GM23338 (cell line): ENCODE measurements around the gene OR6C65. TPM values are rescaled to one million over a fixed set of nuclear protein-coding genes. Genes with fewer than 3 reads are reported as not detected.

Source experiments
- ATAC-seq: fragments of 200-7000 bp; cut with Tn5 transposase; 3 replicates; pipeline ENCODE4 v1.9.1; 2020
- DNase-seq: peaks from one replicate; pipeline ENCODE4 v3.0.0-alpha.2; 2015; ENCODE audit warnings: low spot score
- H2AFZ ChIP-seq: fragments of 200-600 bp; sonication (generic); 2 replicates; pipeline ENCODE4 v1.8.0; 2016; ENCODE audit warnings: antibody characterized with exemption, mild to moderate bottlenecking, moderate library complexity
- H3F3A ChIP-seq: fragments of 200-600 bp; sonication (generic); replicated peaks from 2 replicates; pipeline ENCODE4 v1.8.0; 2017; ENCODE audit warnings: antibody characterized with exemption, mixed run types, low read depth
- H3K27ac ChIP-seq: fragments of 200-600 bp; sonication (generic); 2 replicates; pipeline ENCODE4 v1.6.1; 2016; ENCODE audit warnings: low read depth
- H3K27me3 ChIP-seq: fragments of 200-600 bp; sonication (generic); 2 replicates; pipeline ENCODE4 v1.8.0; 2016; ENCODE audit warnings: mild to moderate bottlenecking, mixed run types, moderate library complexity; ENCODE audit not compliant: insufficient read depth
- H3K36me3 ChIP-seq: fragments of 200-600 bp; sonication (generic); 2 replicates; pipeline ENCODE4 v1.8.0; 2016; ENCODE audit warnings: mild to moderate bottlenecking; ENCODE audit not compliant: insufficient read depth
- H3K4me1 ChIP-seq: fragments of 200-600 bp; sonication (generic); 2 replicates; pipeline ENCODE4 v1.8.0; 2016; ENCODE audit warnings: mild to moderate bottlenecking, moderate library complexity; ENCODE audit not compliant: insufficient read depth
- H3K4me2 ChIP-seq: fragments of 200-600 bp; sonication (generic); 2 replicates; pipeline ENCODE4 v1.7.1; 2017; ENCODE audit warnings: mixed run types
- H3K4me3 ChIP-seq: fragments of 200-600 bp; sonication (generic); 2 replicates; pipeline ENCODE4 v1.6.1; 2016; ENCODE audit warnings: mixed run types
- H3K79me2 ChIP-seq: fragments of 200-600 bp; sonication (generic); replicated peaks from 2 replicates; pipeline ENCODE4 v1.8.0; 2017; ENCODE audit warnings: mild to moderate bottlenecking; ENCODE audit not compliant: insufficient read depth
- H3K9me2 ChIP-seq: fragments of 200-600 bp; sonication (generic); 2 replicates; pipeline ENCODE4 v1.8.0; 2017; ENCODE audit not compliant: insufficient read depth
- H4K20me1 ChIP-seq: fragments of 200-600 bp; sonication (generic); replicated peaks from 2 replicates; pipeline ENCODE4 v1.8.0; 2017; ENCODE audit warnings: mild to moderate bottlenecking; ENCODE audit not compliant: insufficient read depth
- H3K27ac Mint-ChIP-seq: 2 replicates; pipeline ENCODE4 v1.8.0; 2020; ENCODE audit warnings: inconsistent platforms, mild to moderate bottlenecking, moderate library complexity, mixed read lengths
- H3K27me3 Mint-ChIP-seq: 3 replicates; pipeline ENCODE4 v1.8.0; 2022; ENCODE audit warnings: low read depth, mild to moderate bottlenecking, moderate library complexity, mixed read lengths, inconsistent platforms; ENCODE audit not compliant: insufficient read depth, poor library complexity
- H3K36me3 Mint-ChIP-seq: 3 replicates; pipeline ENCODE4 v1.8.0; 2021; ENCODE audit warnings: low read depth, mild to moderate bottlenecking, inconsistent platforms, moderate library complexity, mixed read lengths
- H3K4me1 Mint-ChIP-seq: 3 replicates; pipeline ENCODE4 v1.8.0; 2020; ENCODE audit warnings: mild to moderate bottlenecking, inconsistent platforms, mixed read lengths
- H3K4me3 Mint-ChIP-seq: 3 replicates; pipeline ENCODE4 v1.8.0; 2021; ENCODE audit warnings: moderate library complexity, mild to moderate bottlenecking, inconsistent platforms, mixed read lengths
- H3K9me3 Mint-ChIP-seq: 3 replicates; pipeline ENCODE4 v1.8.0; 2020; ENCODE audit warnings: moderate library complexity, mild to moderate bottlenecking, inconsistent platforms, mixed read lengths
- EZH2 ChIP-seq: fragments of 200-600 bp; sonication (generic); IDR thresholded peaks from one replicate; pipeline ENCODE4 v1.8.0; 2017; ENCODE audit warnings: antibody characterized with exemption, mild to moderate bottlenecking, low read depth; ENCODE audit not compliant: unreplicated experiment
- NANOG ChIP-seq: IDR thresholded peaks from 2 replicates; pipeline ENCODE4 v1.6.1; 2016; ENCODE audit warnings: antibody characterized with exemption, borderline replicate concordance
- REST ChIP-seq: IDR thresholded peaks from one replicate; pipeline ENCODE4 v1.6.1; 2018; ENCODE audit warnings: antibody characterized with exemption; ENCODE audit not compliant: unreplicated experiment
- STAT1 ChIP-seq: IDR thresholded peaks from one replicate; pipeline ENCODE4 v1.6.1; 2016; ENCODE audit warnings: antibody characterized with exemption; ENCODE audit not compliant: unreplicated experiment
- ZNF114 ChIP-seq: fragments of 250-450 bp; sonication (Bioruptor Pico); IDR thresholded peaks from 2 replicates; pipeline ENCODE4 v1.5.0; 2020; ENCODE audit warnings: mild to moderate bottlenecking, moderate library complexity
- ZNF462 ChIP-seq: fragments of 250-450 bp; sonication (Bioruptor Pico); IDR thresholded peaks from 2 replicates; pipeline ENCODE4 v1.5.0; 2020; ENCODE audit warnings: mild to moderate bottlenecking, moderate library complexity
- polyA plus RNA-seq: library from polyadenylated mRNA; unstranded; fragments of >200 nt; fragmentation: Nextera tagmentation; extraction: Ambion mirVana; gene quantifications from 2 replicates; pipeline ENCODE4 v1.2.1, GENCODE V29; 2016
- total RNA-seq: library from RNA; depleted of rRNA; stranded (reverse); fragments of >200 nt; shearing (Covaris generic); gene quantifications from 2 replicates; pipeline ENCODE4 v1.2.3, GENCODE V29; 2014

Gene OR6C65
- total and polyA plus RNA-seq, 2 experiments from 2014 or later, result not detected

GRCh38 chr12:55443776-55444175 is 43.4 kb downstream of the OR6C65 start, which contains the start of gene OR6C2:
Gene OR6C2 (plus strand): TSS chr12:55444076. CDS start chr12:55452214, 8,138 bp downstream.
- H3K4me3 Mint-ChIP-seq, result no peak within 1 kb of the TSS
- H3K9me2 ChIP-seq, result no peaks in the 10 kb centered on the region
- no peaks in the 10 kb centered on the region for H3K27me3 Mint-ChIP-seq
- H3K4me1 Mint-ChIP-seq, result no peaks in the 10 kb centered on the region
- no peak within 1 kb of the TSS for H3K4me2 ChIP-seq
- H3K79me2 ChIP-seq, result no peaks in the 10 kb centered on the region
- no peaks in the 10 kb centered on the region for H3K27me3 ChIP-seq
- no peaks in the 10 kb centered on the region for H3F3A ChIP-seq
- no peaks in the 10 kb centered on the region for H3K36me3 ChIP-seq
- 0 out of 2 replicates have a peak within 1 kb of the TSS, but pooled peaks have one; percentile 11 for H2AFZ ChIP-seq
- H3K9me3 Mint-ChIP-seq, result peaks cover 19% of the 10 kb centered on the region
- H3K36me3 Mint-ChIP-seq, result peaks cover 11% of the 10 kb centered on the region; the same call in 2 of the 3 replicates
- no peak for ATAC-seq
- H3K27ac Mint-ChIP-seq, result no peak within 1 kb of the TSS
- no peak within 1 kb of the TSS for H3K27ac ChIP-seq
- no peak for TF ChIP-seq ZNF462
- TF ChIP-seq EZH2, result no peak
- no peak for TF ChIP-seq NANOG
- no peak for TF ChIP-seq ZNF114
- TF ChIP-seq STAT1, result no peak
- TF ChIP-seq REST, result no peak
- no peaks in the 10 kb centered on the region for H3K4me1 ChIP-seq
- H4K20me1 ChIP-seq, result no peaks in the 10 kb centered on the region
- no peak for DNase-seq
- no peak within 1 kb of the TSS for H3K4me3 ChIP-seq
